ENCODE data around the gene GRAMD2B.

DNA sequence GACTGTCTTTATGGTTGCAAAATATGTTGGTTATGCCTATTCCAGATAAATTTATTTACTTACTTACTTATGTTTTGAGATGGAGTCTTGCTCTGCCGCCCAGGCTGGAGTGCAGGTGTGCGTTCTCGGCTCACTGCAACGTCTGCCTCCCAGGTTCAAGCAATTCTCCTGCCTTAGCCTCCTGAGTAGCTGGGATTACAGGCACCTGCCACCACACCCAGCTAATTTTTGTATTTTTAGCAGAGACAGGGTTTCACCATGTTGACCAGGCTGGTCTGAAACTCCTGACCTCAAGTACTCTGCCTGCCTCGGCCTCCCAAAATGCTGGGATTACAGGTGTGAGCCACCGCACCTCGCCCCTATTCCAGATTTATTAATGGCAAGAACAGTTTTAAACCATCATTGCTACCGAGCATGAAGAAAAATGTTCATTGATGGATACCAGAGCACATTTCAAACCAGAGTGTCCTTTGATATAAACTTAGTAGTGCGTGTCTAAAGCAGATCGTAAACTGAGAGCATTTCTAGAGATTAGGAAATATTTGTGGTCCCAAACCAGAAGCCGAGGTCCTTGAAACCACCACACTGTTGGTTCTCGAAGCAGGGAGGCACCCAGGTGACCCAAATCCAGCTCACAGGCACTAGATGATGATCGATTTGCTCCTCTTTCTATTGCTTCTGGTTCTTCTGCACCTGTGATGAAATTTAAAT, 85.2 kb downstream of the GRAMD2B start:
- TF ChIP-seq CTCF (conservative IDR thresholded peaks at IDR 0.05 in 1 of 2, IDR thresholded peaks at IDR 0.05 in 1 of 2; ENCODE audit: extremely low read depth in 1 of 2, insufficient read depth in 1 of 2, low read depth in 1 of 2, low read length in 2 of 2) (no peak), EZH2 (IDR thresholded peaks at IDR 0.05; ENCODE audit: borderline replicate concordance, low read length) (no peak)

All from mammary epithelial cell (primary cell).